ENCODE data around the gene XYLT1. TPM values are rescaled to one million over a fixed set of nuclear protein-coding genes. Genes with fewer than 3 reads are reported as not detected.

The XYLT1 gene
- polyA plus RNA-seq, 1 donor (not counting 4 experiments of a cell fraction or from before 2014, with no cell fraction given), result 4.4 TPM

DNA sequence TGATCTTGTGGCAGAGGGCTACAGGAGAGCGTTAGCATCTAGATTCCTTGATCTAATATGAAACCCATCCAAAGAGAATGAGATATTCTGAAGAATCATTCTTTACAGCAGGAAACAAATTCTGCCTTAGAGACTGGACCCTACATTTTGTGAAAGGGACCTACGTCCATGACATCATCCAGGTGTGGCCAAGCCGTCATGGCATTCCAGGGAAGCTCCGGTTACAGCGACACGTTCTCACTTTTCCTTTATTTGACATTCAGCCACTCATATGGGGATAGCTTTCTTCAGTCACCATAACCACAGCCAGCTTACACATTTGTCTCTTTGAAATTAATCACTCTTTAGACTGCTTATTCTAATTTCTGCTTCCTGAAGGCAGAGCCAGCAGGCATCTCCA, 408.1 kb downstream of the XYLT1 start:
- no peaks in the 10 kb centered on the region for H3K79me2 ChIP-seq (ENCODE audit: control insufficient read depth, insufficient read depth, low read length)
- no peak overlapping the region for H3K4me3 ChIP-seq (ENCODE audit: control insufficient read depth in 2 of 3, extremely low read depth in 1 of 3, insufficient read depth in 2 of 3, low read depth in 1 of 3, low read length in 3 of 3)
- no peaks in the 10 kb centered on the region for H3K9me1 ChIP-seq (ENCODE audit: control insufficient read depth, extremely low read depth, insufficient read depth, low read length)
- dilution Hi-C loops (cut with MboI; ENCODE audit: extremely low pct_ligation_motif_present, low sequenced_read_pairs), result no loop called here
- no peak overlapping the region for H2AFZ ChIP-seq (ENCODE audit: control insufficient read depth, low read length)
- no peak for TF ChIP-seq EZH2 (IDR thresholded peaks at IDR 0.05; ENCODE audit: low read length)
- TF ChIP-seq, protein P1, sequence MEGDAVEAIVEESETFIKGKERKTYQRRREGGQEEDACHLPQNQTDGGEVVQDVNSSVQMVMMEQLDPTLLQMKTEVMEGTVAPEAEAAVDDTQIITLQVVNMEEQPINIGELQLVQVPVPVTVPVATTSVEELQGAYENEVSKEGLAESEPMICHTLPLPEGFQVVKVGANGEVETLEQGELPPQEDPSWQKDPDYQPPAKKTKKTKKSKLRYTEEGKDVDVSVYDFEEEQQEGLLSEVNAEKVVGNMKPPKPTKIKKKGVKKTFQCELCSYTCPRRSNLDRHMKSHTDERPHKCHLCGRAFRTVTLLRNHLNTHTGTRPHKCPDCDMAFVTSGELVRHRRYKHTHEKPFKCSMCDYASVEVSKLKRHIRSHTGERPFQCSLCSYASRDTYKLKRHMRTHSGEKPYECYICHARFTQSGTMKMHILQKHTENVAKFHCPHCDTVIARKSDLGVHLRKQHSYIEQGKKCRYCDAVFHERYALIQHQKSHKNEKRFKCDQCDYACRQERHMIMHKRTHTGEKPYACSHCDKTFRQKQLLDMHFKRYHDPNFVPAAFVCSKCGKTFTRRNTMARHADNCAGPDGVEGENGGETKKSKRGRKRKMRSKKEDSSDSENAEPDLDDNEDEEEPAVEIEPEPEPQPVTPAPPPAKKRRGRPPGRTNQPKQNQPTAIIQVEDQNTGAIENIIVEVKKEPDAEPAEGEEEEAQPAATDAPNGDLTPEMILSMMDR (optimal IDR thresholded peaks at IDR 0.05 in 1 of 3, IDR thresholded peaks at IDR 0.05 in 1 of 3, conservative IDR thresholded peaks at IDR 0.05 in 1 of 3; ENCODE audit: extremely low read depth in 1 of 3, insufficient read depth in 2 of 3, low read length in 3 of 3), result no peak
- DNase-seq (ENCODE audit: low read depth, low spot score) (no peak), FAIRE-seq (no peak)
- no peak overlapping the region for H3K9ac ChIP-seq (ENCODE audit: control insufficient read depth, extremely low read depth, insufficient read depth, low read length)
- no peaks in the 10 kb centered on the region for H3K36me3 ChIP-seq (ENCODE audit: control insufficient read depth in 2 of 2, extremely low read depth in 1 of 2, insufficient read depth in 2 of 2, low read length in 2 of 2)
- H3K27ac ChIP-seq (ENCODE audit: control insufficient read depth, insufficient read depth, low read length), result no peak overlapping the region
- no peaks in the 10 kb centered on the region for H4K20me1 ChIP-seq (ENCODE audit: control insufficient read depth, extremely low read depth, insufficient read depth, low read length)
- H3K9me3 ChIP-seq (ENCODE audit: control insufficient read depth, low read depth, low read length), result no peaks in the 10 kb centered on the region
- H3K27me3 ChIP-seq (ENCODE audit: control insufficient read depth, extremely low read depth, insufficient read depth, low read length), result no peaks in the 10 kb centered on the region
- H3K4me1 ChIP-seq (ENCODE audit: control insufficient read depth, extremely low read depth, insufficient read depth, low read length), result peaks cover 11% of the 10 kb centered on the region
- peak overlapping the region; percentile 68 for H3K4me2 ChIP-seq (ENCODE audit: control insufficient read depth, extremely low read depth, insufficient read depth, low read depth, low read length)

DNA sequence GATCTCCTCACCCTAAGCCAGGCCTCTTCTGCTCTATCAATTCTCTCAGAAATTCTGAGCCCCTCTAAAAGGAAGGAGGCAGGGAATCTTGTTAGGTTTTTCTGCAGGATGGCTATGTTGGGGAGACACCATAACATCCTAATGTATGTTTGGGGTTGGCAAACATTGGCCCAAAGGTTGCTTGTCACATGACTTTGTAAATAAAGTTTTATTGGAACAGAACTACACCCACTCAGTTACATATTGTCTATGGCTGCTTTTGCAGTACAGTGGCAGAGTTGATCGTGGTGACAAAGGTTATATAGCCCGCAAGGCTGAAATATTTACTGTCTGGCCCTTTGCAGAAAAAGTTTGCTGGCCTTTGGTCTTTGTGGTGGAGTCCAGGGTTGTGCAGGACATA, 409.4 kb downstream of the XYLT1 start:
- Histone ChIP-seq H3K9me3 (ENCODE audit: control insufficient read depth, low read depth, low read length) (no peaks in the 10 kb centered on the region), H3K27ac (ENCODE audit: control insufficient read depth, insufficient read depth, low read length) (no peak overlapping the region), H3K4me3 (ENCODE audit: control insufficient read depth in 2 of 3, extremely low read depth in 1 of 3, insufficient read depth in 2 of 3, low read depth in 1 of 3, low read length in 3 of 3) (no peak overlapping the region), H3K9ac (ENCODE audit: control insufficient read depth, extremely low read depth, insufficient read depth, low read length) (no peak overlapping the region), H4K20me1 (ENCODE audit: control insufficient read depth, extremely low read depth, insufficient read depth, low read length) (no peaks in the 10 kb centered on the region), H3K4me2 (ENCODE audit: control insufficient read depth, extremely low read depth, insufficient read depth, low read depth, low read length) (no peak overlapping the region), H3K36me3 (ENCODE audit: control insufficient read depth in 2 of 2, extremely low read depth in 1 of 2, insufficient read depth in 2 of 2, low read length in 2 of 2) (no peaks in the 10 kb centered on the region), H3K27me3 (ENCODE audit: control insufficient read depth, extremely low read depth, insufficient read depth, low read length) (no peaks in the 10 kb centered on the region), H3K4me1 (ENCODE audit: control insufficient read depth, extremely low read depth, insufficient read depth, low read length) (peaks cover 11% of the 10 kb centered on the region), H3K9me1 (ENCODE audit: control insufficient read depth, extremely low read depth, insufficient read depth, low read length) (no peaks in the 10 kb centered on the region), H2AFZ (ENCODE audit: control insufficient read depth, low read length) (no peak overlapping the region), H3K79me2 (ENCODE audit: control insufficient read depth, insufficient read depth, low read length) (no peaks in the 10 kb centered on the region)
- no peak for FAIRE-seq
- dilution Hi-C loops (cut with MboI; ENCODE audit: extremely low pct_ligation_motif_present, low sequenced_read_pairs), result no loop called here
- TF ChIP-seq, protein P1 (optimal IDR thresholded peaks at IDR 0.05 in 1 of 3, IDR thresholded peaks at IDR 0.05 in 1 of 3, conservative IDR thresholded peaks at IDR 0.05 in 1 of 3; ENCODE audit: extremely low read depth in 1 of 3, insufficient read depth in 2 of 3, low read length in 3 of 3), result no peak
- TF ChIP-seq EZH2 (IDR thresholded peaks at IDR 0.05; ENCODE audit: low read length), result no peak
- no peak for DNase-seq (ENCODE audit: low read depth, low spot score)
